Osteoblast (primary cell): ENCODE data around the gene RNF113B. TPM values are rescaled to one million over a fixed set of nuclear protein-coding genes. Genes with fewer than 3 reads are reported as not detected.

Source experiments
- DNase-seq: peaks from one replicate; pipeline ENCODE4 v3.0.0; 2011; ENCODE audit warnings: low spot score, mixed read lengths; ENCODE audit not compliant: insufficient read length; ENCODE audit errors: missing footprints
- H2AFZ ChIP-seq: 2 replicates; pipeline ENCODE4 v1.6.0; 2011; ENCODE audit warnings: mild to moderate bottlenecking, low read length
- H3K27ac ChIP-seq: 2 replicates; pipeline ENCODE4 v1.5.1; 2011; ENCODE audit warnings: mild to moderate bottlenecking, low read depth, low read length, moderate library complexity
- H3K27me3 ChIP-seq: 2 replicates; pipeline ENCODE4 v1.6.0; 2012; ENCODE audit warnings: mild to moderate bottlenecking, control low read depth, inconsistent platforms, low read length, moderate library complexity; ENCODE audit not compliant: insufficient read depth
- H3K36me3 ChIP-seq: 2 replicates; pipeline ENCODE4 v1.5.1; 2011; ENCODE audit warnings: mild to moderate bottlenecking, low read length, control low read depth, moderate library complexity; ENCODE audit not compliant: insufficient read depth
- H3K4me1 ChIP-seq: 2 replicates; pipeline ENCODE4 v1.5.1; 2011; ENCODE audit warnings: mild to moderate bottlenecking, low read length, control low read depth, moderate library complexity; ENCODE audit not compliant: insufficient read depth
- H3K4me2 ChIP-seq: 2 replicates; pipeline ENCODE4 v1.6.0; 2011; ENCODE audit warnings: mild to moderate bottlenecking, low read length; ENCODE audit not compliant: insufficient read depth
- H3K4me3 ChIP-seq: fragments of 200-600 bp; sonication (generic); 3 replicates; pipeline ENCODE4 v1.5.1; 2012; ENCODE audit warnings: mild to moderate bottlenecking, low read length, inconsistent platforms; ENCODE audit not compliant: insufficient read depth
- H3K79me2 ChIP-seq: 2 replicates; pipeline ENCODE4 v1.6.0; 2012; ENCODE audit warnings: mild to moderate bottlenecking, low read length, control low read depth, inconsistent platforms; ENCODE audit not compliant: insufficient read depth
- H3K9me3 ChIP-seq: 2 replicates; pipeline ENCODE4 v1.5.1; 2011; ENCODE audit warnings: low read depth, low read length, control low read depth
- H4K20me1 ChIP-seq: 2 replicates; pipeline ENCODE4 v1.6.0; 2012; ENCODE audit warnings: mild to moderate bottlenecking, low read length, control low read depth; ENCODE audit not compliant: insufficient read depth
- total RNA-seq: library from RNA; depleted of rRNA; stranded (reverse); fragments of >200 nt; gene quantifications from 2 replicates; pipeline ENCODE4 v1.2.3, GENCODE V29; 2012
- TF ChIP-seq, protein P1 (sequence below): IDR thresholded peaks from 2 replicates; pipeline ENCODE4 v1.5.1; 2011; ENCODE audit warnings: mild to moderate bottlenecking, low read depth, low read length, moderate library complexity; ENCODE audit errors: extremely low read depth

RNF113B gene
- total RNA-seq, 1 donor, result not detected

DNA sequence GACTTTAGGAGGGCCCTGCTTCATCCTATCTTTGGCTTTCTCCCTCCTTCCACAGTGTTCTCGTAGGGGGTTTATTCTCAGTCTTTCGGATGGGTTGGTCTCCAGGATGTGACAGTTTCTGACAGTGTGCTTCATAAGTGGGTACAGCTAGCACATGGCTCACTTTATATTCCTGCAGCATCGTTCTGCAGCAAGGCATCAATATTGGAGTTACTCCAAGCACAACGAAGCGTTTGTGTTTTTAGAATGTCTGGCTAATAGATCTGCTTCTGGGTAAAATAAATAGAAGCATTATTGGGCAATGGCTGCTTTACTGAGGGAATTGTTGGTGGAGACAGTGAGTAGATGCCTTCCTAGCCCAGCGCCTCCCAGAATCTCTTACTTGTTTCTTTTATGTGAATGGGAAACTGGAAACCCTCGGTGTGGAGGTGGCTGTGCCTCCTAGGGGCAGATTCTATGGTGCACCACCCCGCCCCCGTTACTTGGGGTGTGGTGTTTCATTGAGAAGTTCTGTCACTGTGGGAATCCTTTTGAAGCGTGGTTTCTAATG, 32.2 kb downstream of the RNF113B start:
- no peaks in the 10 kb centered on the region for H3K27me3 ChIP-seq
- no peaks in the 10 kb centered on the region for H3K9me3 ChIP-seq
- H4K20me1 ChIP-seq, result peaks cover 27% of the 10 kb centered on the region
- peaks cover 56% of the 10 kb centered on the region for H3K79me2 ChIP-seq
- TF ChIP-seq, protein P1, sequence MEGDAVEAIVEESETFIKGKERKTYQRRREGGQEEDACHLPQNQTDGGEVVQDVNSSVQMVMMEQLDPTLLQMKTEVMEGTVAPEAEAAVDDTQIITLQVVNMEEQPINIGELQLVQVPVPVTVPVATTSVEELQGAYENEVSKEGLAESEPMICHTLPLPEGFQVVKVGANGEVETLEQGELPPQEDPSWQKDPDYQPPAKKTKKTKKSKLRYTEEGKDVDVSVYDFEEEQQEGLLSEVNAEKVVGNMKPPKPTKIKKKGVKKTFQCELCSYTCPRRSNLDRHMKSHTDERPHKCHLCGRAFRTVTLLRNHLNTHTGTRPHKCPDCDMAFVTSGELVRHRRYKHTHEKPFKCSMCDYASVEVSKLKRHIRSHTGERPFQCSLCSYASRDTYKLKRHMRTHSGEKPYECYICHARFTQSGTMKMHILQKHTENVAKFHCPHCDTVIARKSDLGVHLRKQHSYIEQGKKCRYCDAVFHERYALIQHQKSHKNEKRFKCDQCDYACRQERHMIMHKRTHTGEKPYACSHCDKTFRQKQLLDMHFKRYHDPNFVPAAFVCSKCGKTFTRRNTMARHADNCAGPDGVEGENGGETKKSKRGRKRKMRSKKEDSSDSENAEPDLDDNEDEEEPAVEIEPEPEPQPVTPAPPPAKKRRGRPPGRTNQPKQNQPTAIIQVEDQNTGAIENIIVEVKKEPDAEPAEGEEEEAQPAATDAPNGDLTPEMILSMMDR, result peak; percentile 29
- DNase-seq, result peak; percentile 91
- peaks cover 33% of the 10 kb centered on the region for H3K4me1 ChIP-seq
- H3K27ac ChIP-seq, result peak overlapping the region; percentile 93
- no peak overlapping the region for H2AFZ ChIP-seq
- H3K4me2 ChIP-seq, result peak overlapping the region; percentile 95
- H3K36me3 ChIP-seq, result peaks cover 6% of the 10 kb centered on the region
- H3K4me3 ChIP-seq, result peak overlapping the region; percentile 88

DNA sequence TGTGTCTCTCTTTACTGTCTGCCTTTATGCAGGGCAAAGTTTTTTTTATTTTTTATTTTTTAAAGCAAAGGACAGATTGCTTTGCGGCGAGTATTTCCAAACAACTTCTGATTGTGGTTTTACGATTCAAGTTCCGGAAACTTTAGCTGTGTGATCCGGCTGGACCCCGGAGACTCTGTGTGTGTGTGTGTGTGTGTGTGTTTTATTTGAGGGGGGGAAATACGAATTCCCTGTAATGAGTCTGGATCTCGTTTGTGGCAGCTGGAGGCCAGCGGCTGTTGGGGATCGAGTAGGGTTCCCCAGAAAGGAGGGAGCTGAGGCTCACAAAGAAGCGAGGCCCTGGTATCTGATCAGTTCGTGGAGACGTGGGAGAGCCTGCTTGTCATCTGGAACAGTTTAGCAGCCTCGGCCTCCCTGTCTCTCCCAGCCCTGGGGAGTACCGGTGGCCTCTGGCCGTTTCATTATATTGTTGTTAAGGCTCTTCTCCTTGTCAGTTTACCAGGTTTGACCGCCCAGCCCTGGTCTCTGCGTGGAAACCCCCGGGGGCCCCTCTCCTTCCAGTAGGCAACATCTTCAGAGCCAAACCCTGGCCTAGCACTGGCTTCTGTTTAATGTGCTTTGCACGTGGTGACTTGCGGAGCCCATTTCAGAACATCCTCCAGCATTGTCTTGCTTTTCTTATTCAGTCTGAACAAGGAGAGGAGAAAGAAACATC, 32.9 kb downstream of the RNF113B start:
- peaks cover 27% of the 10 kb centered on the region for H4K20me1 ChIP-seq
- peaks cover 33% of the 10 kb centered on the region for H3K4me1 ChIP-seq
- peak overlapping the region; percentile 93 for H3K27ac ChIP-seq
- H3K27me3 ChIP-seq, result no peaks in the 10 kb centered on the region
- H3K4me3 ChIP-seq, result peak overlapping the region; percentile 88
- H3K9me3 ChIP-seq, result no peaks in the 10 kb centered on the region
- TF ChIP-seq, protein P1, result no peak
- peaks cover 4% of the 10 kb centered on the region for H3K36me3 ChIP-seq
- DNase-seq, result peak; percentile 84
- peaks cover 51% of the 10 kb centered on the region for H3K79me2 ChIP-seq
- peak overlapping the region; percentile 60 for H2AFZ ChIP-seq
- peak overlapping the region; percentile 95 for H3K4me2 ChIP-seq

DNA sequence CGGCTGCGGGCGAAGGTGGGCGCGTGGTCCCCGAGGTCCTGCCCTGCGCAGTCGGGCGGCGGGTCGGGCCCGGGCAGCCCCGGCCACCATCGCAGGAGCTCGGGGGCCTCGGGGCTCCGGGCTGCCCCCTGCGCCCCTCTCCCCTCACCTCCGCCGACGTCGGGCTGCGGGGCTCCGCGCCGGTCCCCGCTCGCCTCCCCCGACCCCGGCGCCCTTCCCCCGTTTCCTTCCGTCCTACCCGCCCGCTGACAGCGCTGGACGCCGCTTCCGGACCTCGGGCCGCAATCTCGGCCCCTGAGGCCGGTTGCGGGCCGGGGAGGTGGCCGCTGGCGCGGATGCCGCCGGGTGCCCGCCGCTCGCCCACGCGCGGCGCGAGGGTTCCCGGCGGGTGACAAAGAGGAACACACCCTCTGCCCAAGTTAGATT, 33.5 kb downstream of the RNF113B start:
- Histone ChIP-seq H3K79me2 (peaks cover 46% of the 10 kb centered on the region), H3K27me3 (no peaks in the 10 kb centered on the region), H3K4me1 (peaks cover 33% of the 10 kb centered on the region), H2AFZ (no peak overlapping the region), H3K9me3 (no peaks in the 10 kb centered on the region), H3K36me3 (no peaks in the 10 kb centered on the region), H4K20me1 (peaks cover 27% of the 10 kb centered on the region), H3K4me3 (peak overlapping the region; percentile 88), H3K4me2 (peak overlapping the region; percentile 95), H3K27ac (peak overlapping the region; percentile 93)
- DNase-seq, result peak; percentile 91
- TF ChIP-seq, protein P1, result no peak

DNA sequence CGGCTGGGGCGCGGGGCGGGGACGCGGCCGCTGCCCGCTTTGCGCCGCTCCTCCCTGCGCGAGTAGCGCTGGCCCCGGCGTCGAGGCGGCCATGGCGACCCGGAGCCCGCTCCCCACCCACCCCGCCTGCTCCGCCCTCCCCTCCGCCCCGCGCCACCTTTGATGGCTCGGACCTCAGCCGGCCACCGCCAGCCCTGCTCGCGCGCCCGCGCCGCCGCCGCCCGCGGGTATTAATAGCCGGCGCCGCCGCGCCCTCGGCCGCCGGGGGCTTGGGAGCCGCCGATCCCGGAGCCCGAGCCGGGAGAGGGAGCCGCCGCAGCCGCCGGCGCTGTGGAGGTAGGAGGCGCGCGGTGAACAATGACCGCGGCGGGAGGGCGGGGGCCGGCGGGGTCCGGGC, 33.9 kb downstream of the RNF113B start:
- H3K4me3 ChIP-seq, result peak overlapping the region; percentile 88
- H3K9me3 ChIP-seq, result no peaks in the 10 kb centered on the region

More for the DNA sequence above, 33.9 kb downstream of the RNF113B start:
- H2AFZ ChIP-seq, result no peak overlapping the region
- peaks cover 41% of the 10 kb centered on the region for H3K79me2 ChIP-seq
- no peaks in the 10 kb centered on the region for H3K27me3 ChIP-seq
- TF ChIP-seq, protein P1, result no peak
- peaks cover 23% of the 10 kb centered on the region for H4K20me1 ChIP-seq
- H3K36me3 ChIP-seq, result no peaks in the 10 kb centered on the region
- no peak for DNase-seq
- peaks cover 33% of the 10 kb centered on the region for H3K4me1 ChIP-seq
- peak overlapping the region; percentile 93 for H3K27ac ChIP-seq
- H3K4me2 ChIP-seq, result peak overlapping the region; percentile 95
